Neutrophil (primary cell): ENCODE data around the gene LIMS2.

Experiments
- H3K27ac ChIP-seq: fragments of 200-600 bp; sonication (generic); 2 replicates; pipeline ENCODE4 v1.5.1; 2016; ENCODE audit warnings: mild to moderate bottlenecking, moderate library complexity
- H3K27me3 ChIP-seq: fragments of 200-600 bp; sonication (generic); 2 replicates; pipeline ENCODE4 v1.6.0; 2016; ENCODE audit warnings: mild to moderate bottlenecking
- H3K36me3 ChIP-seq: fragments of 200-600 bp; sonication (generic); 2 replicates; pipeline ENCODE4 v1.5.1; 2017
- H3K4me1 ChIP-seq, 2 experiments: fragments of 200-600 bp in 1 of 2; sonication (generic) in 1 of 2; 1 replicate in 1 of 2; 2 replicates in 1 of 2; pipeline versions ENCODE4 v1.5.1 to v1.6.1; 2013 to 2016; ENCODE audit warnings: low read depth in 1 of 2, low read length in 1 of 2, mild to moderate bottlenecking in 1 of 2, moderate library complexity in 1 of 2; ENCODE audit not compliant: control insufficient read depth in 1 of 2, insufficient read depth in 1 of 2
- H3K4me3 ChIP-seq, 2 experiments: fragments of 200-600 bp in 1 of 2; sonication (generic) in 1 of 2; 1 replicate in 1 of 2; 2 replicates in 1 of 2; pipeline ENCODE4 v1.5.1; 2013 to 2016; ENCODE audit warnings: low read depth in 1 of 2, low read length in 1 of 2, mild to moderate bottlenecking in 1 of 2, moderate library complexity in 1 of 2
- H3K9me3 ChIP-seq: fragments of 200-600 bp; sonication (generic); 2 replicates; pipeline ENCODE4 v1.5.1; 2016
- TF ChIP-seq, protein P1 (sequence below): fragments of 200-600 bp; sonication (generic); IDR thresholded peaks from 2 replicates; pipeline ENCODE4 v1.5.1; 2016; ENCODE audit warnings: antibody characterized with exemption

LIMS2 gene

DNA sequence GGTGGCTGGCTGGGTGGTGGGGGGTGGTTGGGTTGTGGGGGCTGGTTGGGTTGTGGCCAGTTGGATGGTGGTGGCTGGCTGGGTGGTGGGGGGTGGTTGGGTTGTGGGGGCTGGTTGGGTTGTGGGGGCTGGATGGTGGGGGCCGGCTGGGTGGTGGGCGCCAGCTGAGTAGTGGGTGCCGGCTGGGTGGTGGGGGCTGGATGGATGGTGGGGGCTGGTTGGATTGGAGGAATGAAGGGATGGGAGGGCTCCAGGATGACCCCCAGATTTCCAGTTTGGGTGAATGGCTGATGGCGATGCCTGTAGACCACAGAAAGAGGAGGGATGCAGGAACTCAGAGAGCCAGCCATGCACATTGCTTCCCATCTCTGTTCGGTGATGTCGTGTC, 56.1 kb downstream of the LIMS2 start:
- Histone ChIP-seq H3K27me3 (no peaks in the 10 kb centered on the region), H3K4me1 (no peaks in the 10 kb centered on the region), H3K27ac (no peak overlapping the region), H3K36me3 (peaks cover 15% of the 10 kb centered on the region), H3K4me3 (no peak overlapping the region), H3K9me3 (no peaks in the 10 kb centered on the region)
- TF ChIP-seq, protein P1, sequence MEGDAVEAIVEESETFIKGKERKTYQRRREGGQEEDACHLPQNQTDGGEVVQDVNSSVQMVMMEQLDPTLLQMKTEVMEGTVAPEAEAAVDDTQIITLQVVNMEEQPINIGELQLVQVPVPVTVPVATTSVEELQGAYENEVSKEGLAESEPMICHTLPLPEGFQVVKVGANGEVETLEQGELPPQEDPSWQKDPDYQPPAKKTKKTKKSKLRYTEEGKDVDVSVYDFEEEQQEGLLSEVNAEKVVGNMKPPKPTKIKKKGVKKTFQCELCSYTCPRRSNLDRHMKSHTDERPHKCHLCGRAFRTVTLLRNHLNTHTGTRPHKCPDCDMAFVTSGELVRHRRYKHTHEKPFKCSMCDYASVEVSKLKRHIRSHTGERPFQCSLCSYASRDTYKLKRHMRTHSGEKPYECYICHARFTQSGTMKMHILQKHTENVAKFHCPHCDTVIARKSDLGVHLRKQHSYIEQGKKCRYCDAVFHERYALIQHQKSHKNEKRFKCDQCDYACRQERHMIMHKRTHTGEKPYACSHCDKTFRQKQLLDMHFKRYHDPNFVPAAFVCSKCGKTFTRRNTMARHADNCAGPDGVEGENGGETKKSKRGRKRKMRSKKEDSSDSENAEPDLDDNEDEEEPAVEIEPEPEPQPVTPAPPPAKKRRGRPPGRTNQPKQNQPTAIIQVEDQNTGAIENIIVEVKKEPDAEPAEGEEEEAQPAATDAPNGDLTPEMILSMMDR: no peak

DNA sequence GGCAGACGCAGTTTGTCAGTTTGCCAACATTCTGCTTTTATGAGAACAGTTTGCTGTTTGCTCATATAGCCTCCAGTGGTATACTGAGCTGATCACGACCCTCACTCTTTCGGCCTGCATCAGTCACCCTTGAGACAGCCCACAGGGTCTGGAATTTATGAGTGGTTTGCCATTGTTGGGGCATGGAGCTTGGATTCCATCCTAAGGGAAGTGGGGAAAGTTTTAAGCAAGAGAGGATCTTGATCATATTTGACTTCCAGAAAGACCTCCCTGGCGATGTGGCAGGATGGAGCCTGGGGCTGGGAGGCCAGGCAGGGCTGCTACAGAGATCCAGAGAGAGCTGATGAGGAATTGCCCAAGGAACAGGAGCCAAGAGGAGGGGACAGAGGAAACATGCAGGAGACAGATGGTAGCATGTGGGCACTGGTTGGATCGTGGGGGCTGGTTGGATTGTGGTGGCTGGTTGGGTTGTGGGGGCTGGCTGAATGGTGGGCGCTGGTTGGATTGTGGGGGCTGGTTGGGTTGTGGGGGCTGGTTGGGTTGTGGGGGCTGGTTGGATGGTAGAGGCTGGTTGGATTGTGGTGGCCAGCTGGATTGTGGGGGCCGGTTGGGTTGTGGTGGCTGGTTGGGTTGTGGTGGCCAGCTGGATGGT, 56.7 kb downstream of the LIMS2 start:
- TF ChIP-seq, protein P1: no peak
- H3K4me1 ChIP-seq: no peaks in the 10 kb centered on the region
- no peaks in the 10 kb centered on the region for H3K9me3 ChIP-seq
- H3K27me3 ChIP-seq: no peaks in the 10 kb centered on the region
- H3K4me3 ChIP-seq: no peak overlapping the region
- peaks cover 12% of the 10 kb centered on the region for H3K36me3 ChIP-seq
- no peak overlapping the region for H3K27ac ChIP-seq

DNA sequence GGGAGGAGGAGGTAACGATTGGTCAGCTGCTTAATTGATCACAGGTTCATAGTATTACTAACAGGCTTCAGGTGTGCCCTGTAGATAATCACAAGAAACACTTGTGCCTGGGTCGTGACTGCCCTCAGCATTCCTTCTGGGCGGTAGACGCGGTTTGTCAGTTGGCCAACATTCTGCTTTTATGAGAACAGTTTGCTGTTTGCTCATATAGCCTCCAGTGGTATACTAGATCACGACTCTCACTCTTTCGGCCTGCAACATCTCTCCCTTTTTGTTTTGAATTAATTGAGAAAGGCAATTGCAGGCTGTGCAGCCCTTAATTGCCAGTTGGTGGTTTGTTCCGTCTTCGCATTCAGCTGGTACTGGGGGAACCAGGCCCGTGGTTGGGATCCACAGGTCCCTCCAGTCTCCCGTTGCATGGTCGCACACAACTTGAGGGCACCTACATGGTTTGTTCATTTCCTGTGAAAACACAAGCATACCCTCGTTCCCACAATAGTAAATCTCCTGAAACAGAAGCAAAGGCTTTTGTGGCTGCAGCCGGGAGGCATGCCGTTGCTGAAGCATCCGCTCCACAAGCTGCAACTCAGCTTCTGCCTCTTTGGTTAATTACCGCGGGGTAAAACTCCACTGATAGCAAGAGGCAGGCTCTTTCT, 59.7 kb downstream of the LIMS2 start:
- no peak overlapping the region for H3K4me3 ChIP-seq
- no peak overlapping the region for H3K27ac ChIP-seq
- TF ChIP-seq, protein P1: no peak

DNA sequence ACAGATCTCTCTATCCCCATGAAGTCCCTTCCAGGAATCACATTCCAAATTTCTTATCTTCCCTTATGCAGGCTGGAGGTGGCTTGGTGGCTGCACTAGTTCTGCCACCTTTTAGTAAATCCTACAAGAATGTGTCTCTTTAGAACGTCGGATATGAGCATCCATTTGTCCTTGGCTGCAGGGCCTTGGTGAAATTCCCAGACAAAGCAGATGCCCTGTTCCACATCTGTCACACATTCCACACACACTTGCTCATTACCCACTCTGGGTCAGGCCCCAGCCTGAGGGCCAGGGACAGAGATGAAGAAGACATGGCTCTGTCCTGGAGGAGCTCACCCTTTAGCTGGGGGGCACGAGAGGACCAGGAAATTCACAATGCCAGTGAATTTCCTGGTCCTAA, 60.6 kb downstream of the LIMS2 start:
- H3K4me1 ChIP-seq: no peaks in the 10 kb centered on the region
- no peaks in the 10 kb centered on the region for H3K9me3 ChIP-seq
- H3K27ac ChIP-seq: no peak overlapping the region
- no peak overlapping the region for H3K4me3 ChIP-seq
- H3K27me3 ChIP-seq: no peaks in the 10 kb centered on the region
- TF ChIP-seq, protein P1: no peak
- peaks cover 7% of the 10 kb centered on the region for H3K36me3 ChIP-seq

More for the DNA sequence above, 59.7 kb downstream of the LIMS2 start:
- Histone ChIP-seq H3K4me1 (no peaks in the 10 kb centered on the region), H3K27me3 (no peaks in the 10 kb centered on the region), H3K9me3 (no peaks in the 10 kb centered on the region), H3K36me3 (peaks cover 3% of the 10 kb centered on the region)

DNA sequence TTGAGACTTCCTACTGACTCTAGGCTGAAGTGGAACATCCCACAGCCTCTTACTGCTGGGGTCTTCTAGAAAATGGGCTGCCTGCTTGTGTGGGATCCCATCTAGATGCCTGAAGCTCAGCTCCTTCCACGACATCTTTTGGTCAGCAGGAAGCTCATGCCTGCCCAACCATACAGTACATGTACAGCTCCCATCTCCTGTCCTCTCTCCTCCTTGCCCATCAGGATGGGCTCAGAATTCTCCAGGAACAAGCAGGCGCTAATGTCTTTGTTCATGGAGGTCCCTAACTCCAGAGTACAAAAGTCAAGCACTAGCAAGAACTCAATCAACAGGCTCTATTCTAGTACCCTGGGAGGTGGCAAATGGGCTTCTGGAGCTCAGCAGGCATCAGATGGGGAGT, 61.1 kb downstream of the LIMS2 start:
- no peaks in the 10 kb centered on the region for H3K27me3 ChIP-seq
- TF ChIP-seq, protein P1: no peak
- H3K36me3 ChIP-seq: peaks cover 12% of the 10 kb centered on the region
- no peak overlapping the region for H3K4me3 ChIP-seq
- H3K4me1 ChIP-seq: no peaks in the 10 kb centered on the region
- H3K9me3 ChIP-seq: no peaks in the 10 kb centered on the region
- no peak overlapping the region for H3K27ac ChIP-seq
